ENCODE data around the gene KLK14.

The KLK14 gene

GRCh38 chr19:51107406-51108065, 24.8 kb upstream of the KLK14 start:
- Histone ChIP-seq H3K4me1 (ENCODE audit: control insufficient read depth, insufficient read depth, low read length) (peaks cover 19% of the 10 kb centered on the region), H3K4me3 (ENCODE audit: low read length) (peak overlapping the region; percentile 93), H3K36me3 (ENCODE audit: control insufficient read depth, insufficient read depth, low read length, severe bottlenecking) (peaks cover 13% of the 10 kb centered on the region), H3K9ac (ENCODE audit: low read length) (peak overlapping the region; percentile 91), H3K9me3 (ENCODE audit: control insufficient read depth, low read length) (no peaks in the 10 kb centered on the region), H3K27me3 (replicated peaks; ENCODE audit: control insufficient read depth, insufficient read depth, low read length) (peaks cover 9% of the 10 kb centered on the region)
- no peak for DNase-seq (ENCODE audit: low read depth)

- Histone ChIP-seq H3K9me3 (ENCODE audit: control insufficient read depth, low read length) (no peaks in the 10 kb centered on the region), H3K9ac (ENCODE audit: low read length) (no peak overlapping the region), H3K27me3 (replicated peaks; ENCODE audit: control insufficient read depth, insufficient read depth, low read length) (no peaks in the 10 kb centered on the region), H3K4me3 (ENCODE audit: low read length) (no peak overlapping the region), H3K36me3 (ENCODE audit: control insufficient read depth, insufficient read depth, low read length, severe bottlenecking) (peaks cover 16% of the 10 kb centered on the region), H3K4me1 (ENCODE audit: control insufficient read depth, insufficient read depth, low read length) (peaks cover 37% of the 10 kb centered on the region)
- no peak for DNase-seq (ENCODE audit: low read depth)
Measured at GRCh38 chr19:51103926-51104341, 21.2 kb upstream of the KLK14 start.

DNA sequence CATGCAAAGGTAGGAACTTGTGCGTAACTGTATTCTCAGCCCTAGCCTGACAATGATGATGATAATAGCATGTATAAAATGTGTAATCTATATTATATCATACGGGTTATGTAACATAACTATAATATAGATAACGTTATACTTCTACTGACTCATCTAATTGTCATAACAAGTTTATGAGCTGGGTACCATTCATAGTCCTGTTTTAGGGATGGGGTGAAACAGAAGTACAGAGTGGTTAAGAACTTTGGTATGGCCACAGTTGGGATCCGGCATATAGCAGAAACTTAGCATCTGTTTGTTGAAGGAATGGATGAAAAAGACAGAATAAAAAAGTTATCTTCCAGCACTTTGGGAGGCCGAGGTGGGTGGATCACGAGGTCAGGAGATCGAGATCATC, 20.3 kb upstream of the KLK14 start:
- DNase-seq (ENCODE audit: low read depth): no peak
- Histone ChIP-seq H3K4me1 (ENCODE audit: control insufficient read depth, insufficient read depth, low read length) (peaks cover 33% of the 10 kb centered on the region), H3K36me3 (ENCODE audit: control insufficient read depth, insufficient read depth, low read length, severe bottlenecking) (peaks cover 20% of the 10 kb centered on the region), H3K4me3 (ENCODE audit: low read length) (no peak overlapping the region), H3K9me3 (ENCODE audit: control insufficient read depth, low read length) (no peaks in the 10 kb centered on the region), H3K9ac (ENCODE audit: low read length) (no peak overlapping the region), H3K27me3 (replicated peaks; ENCODE audit: control insufficient read depth, insufficient read depth, low read length) (no peaks in the 10 kb centered on the region)

- DNase-seq (ENCODE audit: low read depth): no peak
- H3K4me1 ChIP-seq (ENCODE audit: control insufficient read depth, insufficient read depth, low read length): peaks cover 26% of the 10 kb centered on the region
- no peaks in the 10 kb centered on the region for H3K27me3 ChIP-seq (replicated peaks; ENCODE audit: control insufficient read depth, insufficient read depth, low read length)
- peaks cover 24% of the 10 kb centered on the region for H3K36me3 ChIP-seq (ENCODE audit: control insufficient read depth, insufficient read depth, low read length, severe bottlenecking)
- H3K9me3 ChIP-seq (ENCODE audit: control insufficient read depth, low read length): no peaks in the 10 kb centered on the region
- H3K4me3 ChIP-seq (ENCODE audit: low read length): no peak overlapping the region
- H3K9ac ChIP-seq (ENCODE audit: low read length): peak overlapping the region; percentile 25
Measured at GRCh38 chr19:51101171-51101865, 18.6 kb upstream of the KLK14 start.

DNA sequence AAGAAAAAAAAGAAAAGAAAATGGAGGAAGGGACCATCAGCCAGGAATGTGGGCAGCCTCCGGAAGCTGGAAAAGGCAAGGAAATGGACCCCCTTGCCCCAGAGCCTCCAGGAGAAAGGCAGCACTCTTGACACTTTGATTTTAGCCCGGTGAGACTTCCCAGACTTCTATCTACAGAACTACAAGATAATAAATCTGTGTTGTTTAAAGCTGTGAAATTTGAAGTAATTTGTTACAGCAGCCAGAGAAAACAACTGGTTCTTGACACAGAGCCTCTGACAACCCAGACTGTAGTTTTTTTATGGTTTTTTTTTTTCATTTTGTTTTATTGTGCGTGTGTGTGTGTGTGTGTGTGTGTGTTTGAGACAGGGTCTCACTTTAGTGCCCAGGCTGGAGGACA, 17.9 kb upstream of the KLK14 start:
- DNase-seq (ENCODE audit: low read depth): no peak
- H3K4me3 ChIP-seq (ENCODE audit: low read length): no peak overlapping the region
- no peak overlapping the region for H3K9ac ChIP-seq (ENCODE audit: low read length)
- no peaks in the 10 kb centered on the region for H3K9me3 ChIP-seq (ENCODE audit: control insufficient read depth, low read length)
- H3K4me1 ChIP-seq (ENCODE audit: control insufficient read depth, insufficient read depth, low read length): peaks cover 26% of the 10 kb centered on the region
- no peaks in the 10 kb centered on the region for H3K27me3 ChIP-seq (replicated peaks; ENCODE audit: control insufficient read depth, insufficient read depth, low read length)
- H3K36me3 ChIP-seq (ENCODE audit: control insufficient read depth, insufficient read depth, low read length, severe bottlenecking): peaks cover 24% of the 10 kb centered on the region

DNA sequence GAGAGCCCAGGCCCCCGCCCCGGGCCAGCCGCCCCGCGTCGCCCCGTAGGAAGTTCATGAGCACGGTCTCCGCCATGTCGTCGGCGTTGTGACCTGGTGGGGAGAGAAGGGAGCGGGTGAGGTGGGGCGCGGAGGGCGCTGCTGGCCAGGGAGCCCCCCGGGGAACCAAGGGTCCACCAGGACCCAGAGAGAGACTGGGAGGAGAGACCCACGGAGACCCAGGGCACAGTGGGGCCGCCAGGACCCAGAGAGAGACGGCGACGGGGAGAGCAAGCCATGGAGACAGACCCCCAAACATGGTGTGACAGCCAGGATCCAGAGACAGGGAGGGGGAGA, 16.3 kb upstream of the KLK14 start:
- Histone ChIP-seq H3K4me1 (ENCODE audit: control insufficient read depth, insufficient read depth, low read length) (peaks cover 26% of the 10 kb centered on the region), H3K36me3 (ENCODE audit: control insufficient read depth, insufficient read depth, low read length, severe bottlenecking) (peaks cover 24% of the 10 kb centered on the region), H3K9me3 (ENCODE audit: control insufficient read depth, low read length) (no peaks in the 10 kb centered on the region), H3K27me3 (replicated peaks; ENCODE audit: control insufficient read depth, insufficient read depth, low read length) (no peaks in the 10 kb centered on the region), H3K9ac (ENCODE audit: low read length) (no peak overlapping the region), H3K4me3 (ENCODE audit: low read length) (no peak overlapping the region)
- DNase-seq (ENCODE audit: low read depth): no peak

DNA sequence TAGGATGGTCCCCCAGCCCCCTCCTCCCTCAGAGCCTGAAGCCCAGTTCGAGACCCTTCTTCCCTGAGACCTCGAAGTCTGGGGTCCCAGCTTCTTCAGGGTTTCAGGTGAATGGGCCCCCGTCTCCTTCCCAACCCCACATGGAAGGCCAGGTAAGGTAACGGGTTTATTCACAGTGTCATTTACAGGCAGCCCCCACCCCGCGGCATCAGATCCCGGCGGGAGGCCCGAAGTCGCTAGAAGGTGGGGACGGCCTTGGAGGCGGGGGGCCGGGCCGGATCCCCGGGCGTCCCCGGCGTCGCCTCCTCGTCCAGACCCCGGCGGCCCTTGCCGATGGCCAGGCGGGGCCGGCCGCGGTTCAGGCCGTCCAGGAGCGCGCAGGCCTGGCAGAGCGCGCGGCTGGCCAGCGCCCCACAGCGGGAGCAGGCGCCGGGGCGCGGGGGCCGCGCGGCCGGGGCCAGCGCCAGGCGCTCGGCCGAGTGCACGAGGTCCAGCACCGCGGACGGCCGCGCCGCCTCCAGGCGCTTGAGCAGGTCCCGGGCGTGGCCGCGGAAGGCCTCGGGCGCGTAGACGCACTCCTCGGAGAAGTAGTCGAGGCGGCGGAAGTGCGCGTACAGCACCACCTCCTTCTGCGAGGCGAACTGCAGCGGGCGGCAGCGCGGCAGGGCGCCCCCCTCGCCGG, 15.8 kb upstream of the KLK14 start:
- Histone ChIP-seq H3K4me3 (ENCODE audit: low read length) (no peak overlapping the region), H3K9ac (ENCODE audit: low read length) (no peak overlapping the region), H3K36me3 (ENCODE audit: control insufficient read depth, insufficient read depth, low read length, severe bottlenecking) (peaks cover 19% of the 10 kb centered on the region), H3K27me3 (replicated peaks; ENCODE audit: control insufficient read depth, insufficient read depth, low read length) (no peaks in the 10 kb centered on the region), H3K9me3 (ENCODE audit: control insufficient read depth, low read length) (no peaks in the 10 kb centered on the region), H3K4me1 (ENCODE audit: control insufficient read depth, insufficient read depth, low read length) (peaks cover 24% of the 10 kb centered on the region)
- DNase-seq (ENCODE audit: low read depth): no peak

- Histone ChIP-seq H3K4me3 (ENCODE audit: low read length) (no peak overlapping the region), H3K36me3 (ENCODE audit: control insufficient read depth, insufficient read depth, low read length, severe bottlenecking) (peaks cover 14% of the 10 kb centered on the region), H3K4me1 (ENCODE audit: control insufficient read depth, insufficient read depth, low read length) (peaks cover 24% of the 10 kb centered on the region), H3K27me3 (replicated peaks; ENCODE audit: control insufficient read depth, insufficient read depth, low read length) (no peaks in the 10 kb centered on the region), H3K9me3 (ENCODE audit: control insufficient read depth, low read length) (no peaks in the 10 kb centered on the region), H3K9ac (ENCODE audit: low read length) (no peak overlapping the region)
- no peak for DNase-seq (ENCODE audit: low read depth)
Measured at GRCh38 chr19:51097796-51098195, 15.1 kb upstream of the KLK14 start.

- DNase-seq (ENCODE audit: low read depth): peak; percentile 68
- peaks cover 24% of the 10 kb centered on the region for H3K4me1 ChIP-seq (ENCODE audit: control insufficient read depth, insufficient read depth, low read length)
- peaks cover 8% of the 10 kb centered on the region for H3K36me3 ChIP-seq (ENCODE audit: control insufficient read depth, insufficient read depth, low read length, severe bottlenecking)
- H3K4me3 ChIP-seq (ENCODE audit: low read length): no peak overlapping the region
- H3K9me3 ChIP-seq (ENCODE audit: control insufficient read depth, low read length): no peaks in the 10 kb centered on the region
- H3K27me3 ChIP-seq (replicated peaks; ENCODE audit: control insufficient read depth, insufficient read depth, low read length): no peaks in the 10 kb centered on the region
- no peak overlapping the region for H3K9ac ChIP-seq (ENCODE audit: low read length)
Measured at GRCh38 chr19:51097166-51097738, 14.6 kb upstream of the KLK14 start.

- DNase-seq (ENCODE audit: low read depth): no peak
- peaks cover 8% of the 10 kb centered on the region for H3K36me3 ChIP-seq (ENCODE audit: control insufficient read depth, insufficient read depth, low read length, severe bottlenecking)
- peaks cover 23% of the 10 kb centered on the region for H3K4me1 ChIP-seq (ENCODE audit: control insufficient read depth, insufficient read depth, low read length)
- no peaks in the 10 kb centered on the region for H3K9me3 ChIP-seq (ENCODE audit: control insufficient read depth, low read length)
- no peaks in the 10 kb centered on the region for H3K27me3 ChIP-seq (replicated peaks; ENCODE audit: control insufficient read depth, insufficient read depth, low read length)
- no peak overlapping the region for H3K9ac ChIP-seq (ENCODE audit: low read length)
- no peak overlapping the region for H3K4me3 ChIP-seq (ENCODE audit: low read length)
Measured at GRCh38 chr19:51096473-51097165, 13.9 kb upstream of the KLK14 start.
